Coronary artery (tissue), 2 donors: Measurements from ENCODE around the gene ADCYAP1R1.

Source experiments
- DNase-seq: peaks from one replicate; pipeline ENCODE4 v3.0.0-alpha.2; 2017; ENCODE audit warnings: low spot score
- H3K27ac ChIP-seq, 2 donors: fragments of 200-600 bp; sonication (generic); one replicate each; pipeline ENCODE4 v1.5.1; 2016 to 2019
- H3K4me3 ChIP-seq: fragments of 200-600 bp; sonication (generic); 2 replicates; pipeline ENCODE4 v1.5.1; 2016; ENCODE audit warnings: mild to moderate bottlenecking, moderate library complexity
- TF ChIP-seq, protein P1 (sequence below): fragments of 200-600 bp; sonication (generic); IDR thresholded peaks from one replicate; pipeline ENCODE4 v1.5.1; 2019; ENCODE audit warnings: antibody characterized with exemption

ADCYAP1R1 gene

DNA sequence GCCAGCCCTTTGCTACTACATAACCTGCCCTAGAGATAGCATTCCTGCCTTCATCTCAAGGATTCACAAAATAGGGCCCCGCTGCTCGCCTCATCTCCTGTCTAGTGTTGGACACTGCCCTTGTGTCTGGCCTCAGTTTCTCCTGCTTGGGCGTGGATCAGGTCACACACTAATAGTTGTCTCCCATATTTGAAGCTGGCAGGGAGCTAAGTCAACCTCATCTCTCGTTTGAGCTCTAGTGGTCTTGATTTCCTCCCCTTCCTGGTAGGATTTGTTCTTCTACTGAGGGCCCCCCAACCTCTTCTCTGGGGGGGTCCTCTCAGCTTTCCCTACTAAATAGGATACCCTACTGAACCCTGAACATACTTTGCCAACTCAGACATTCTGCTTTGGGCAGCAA is 42.2 kb downstream of the ADCYAP1R1 start:
- TF ChIP-seq, protein P1, sequence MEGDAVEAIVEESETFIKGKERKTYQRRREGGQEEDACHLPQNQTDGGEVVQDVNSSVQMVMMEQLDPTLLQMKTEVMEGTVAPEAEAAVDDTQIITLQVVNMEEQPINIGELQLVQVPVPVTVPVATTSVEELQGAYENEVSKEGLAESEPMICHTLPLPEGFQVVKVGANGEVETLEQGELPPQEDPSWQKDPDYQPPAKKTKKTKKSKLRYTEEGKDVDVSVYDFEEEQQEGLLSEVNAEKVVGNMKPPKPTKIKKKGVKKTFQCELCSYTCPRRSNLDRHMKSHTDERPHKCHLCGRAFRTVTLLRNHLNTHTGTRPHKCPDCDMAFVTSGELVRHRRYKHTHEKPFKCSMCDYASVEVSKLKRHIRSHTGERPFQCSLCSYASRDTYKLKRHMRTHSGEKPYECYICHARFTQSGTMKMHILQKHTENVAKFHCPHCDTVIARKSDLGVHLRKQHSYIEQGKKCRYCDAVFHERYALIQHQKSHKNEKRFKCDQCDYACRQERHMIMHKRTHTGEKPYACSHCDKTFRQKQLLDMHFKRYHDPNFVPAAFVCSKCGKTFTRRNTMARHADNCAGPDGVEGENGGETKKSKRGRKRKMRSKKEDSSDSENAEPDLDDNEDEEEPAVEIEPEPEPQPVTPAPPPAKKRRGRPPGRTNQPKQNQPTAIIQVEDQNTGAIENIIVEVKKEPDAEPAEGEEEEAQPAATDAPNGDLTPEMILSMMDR: no peak
- peak; percentile 28 for DNase-seq
- H3K4me3 ChIP-seq: no peak overlapping the region
- H3K27ac ChIP-seq: no peak overlapping the region

DNA sequence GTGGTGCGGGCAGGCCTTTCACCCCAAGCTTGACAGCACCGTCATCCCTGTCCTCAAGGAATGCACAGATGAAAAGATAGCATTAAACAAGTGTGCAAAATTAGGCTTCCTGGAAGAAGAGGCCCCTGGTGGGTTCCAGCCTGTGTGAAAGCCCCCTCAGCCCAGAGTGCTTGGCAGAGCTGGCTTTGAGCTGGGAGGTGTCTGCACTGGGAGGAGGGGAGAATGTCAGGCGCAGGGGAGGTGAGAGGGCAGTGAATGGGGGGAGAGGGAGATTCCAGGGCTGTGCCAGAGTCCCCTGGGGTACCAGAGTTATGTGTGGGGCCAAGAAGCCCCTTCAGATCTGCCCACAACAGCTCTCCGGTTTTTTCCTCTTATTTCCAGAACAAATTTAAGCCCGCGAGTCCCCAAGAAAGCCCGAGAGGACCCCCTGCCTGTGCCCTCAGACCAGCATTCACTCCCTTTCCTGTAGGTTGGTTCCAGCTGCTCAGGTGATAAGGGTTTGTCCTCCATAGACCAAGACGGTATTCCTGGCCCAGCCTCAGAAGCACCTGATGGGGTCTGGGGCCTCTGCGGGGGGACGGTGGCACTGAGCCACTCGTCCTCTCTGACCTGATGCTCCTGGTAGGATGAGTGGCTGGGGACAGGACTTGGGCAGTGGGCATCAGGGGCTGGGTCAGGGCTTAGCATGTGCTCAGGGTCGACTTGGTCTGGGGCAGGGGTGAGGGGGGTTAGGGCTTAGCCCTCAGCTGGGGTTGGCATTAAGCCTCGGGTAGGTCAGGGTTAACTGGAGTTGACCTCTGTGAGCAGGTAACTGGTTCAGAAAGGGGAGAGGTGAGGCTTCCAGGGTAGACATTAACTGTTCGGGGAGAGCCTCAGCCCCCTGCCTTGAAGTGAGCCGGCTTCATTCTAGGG is 43.4 kb downstream of the ADCYAP1R1 start:
- TF ChIP-seq, protein P1: no peak
- Histone ChIP-seq H3K4me3 (no peak overlapping the region), H3K27ac (no peak overlapping the region)
- peak; percentile 53 for DNase-seq

DNA sequence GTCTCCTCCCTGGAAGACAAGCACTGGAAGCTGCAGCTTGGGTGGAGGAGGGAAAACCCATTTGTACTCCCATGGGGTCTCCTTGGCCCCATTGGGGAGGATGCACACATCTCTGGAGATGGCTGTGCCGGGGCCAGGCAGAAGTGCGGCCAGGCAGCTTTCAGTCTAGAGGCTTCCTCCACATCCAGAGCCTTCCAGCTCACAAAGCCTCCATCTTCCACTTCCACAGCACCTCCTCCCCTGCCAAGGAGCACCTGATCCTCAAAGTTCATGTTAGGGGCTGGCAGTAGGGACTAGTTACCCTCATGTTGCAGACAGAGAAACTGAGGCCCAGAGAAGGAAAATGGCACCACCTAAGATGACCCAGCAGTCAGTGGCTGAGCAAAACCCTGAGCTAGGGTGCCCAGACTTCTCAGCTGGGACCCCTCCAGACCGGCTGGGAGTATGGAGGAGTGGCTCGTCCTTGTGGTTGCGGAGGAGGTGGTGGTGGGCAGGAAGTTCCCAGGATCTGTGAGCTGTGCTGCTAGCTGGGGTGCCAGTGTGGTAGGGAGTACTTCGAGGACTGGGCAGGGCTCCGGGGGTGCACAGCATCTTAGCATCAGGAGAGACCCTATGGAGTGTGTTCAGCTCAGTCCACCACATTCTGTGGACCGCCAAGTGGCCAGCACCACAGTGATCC is 44.2 kb downstream of the ADCYAP1R1 start:
- Histone ChIP-seq H3K4me3 (no peak overlapping the region), H3K27ac (no peak overlapping the region)
- TF ChIP-seq, protein P1: no peak
- peak; percentile 46 for DNase-seq

DNA sequence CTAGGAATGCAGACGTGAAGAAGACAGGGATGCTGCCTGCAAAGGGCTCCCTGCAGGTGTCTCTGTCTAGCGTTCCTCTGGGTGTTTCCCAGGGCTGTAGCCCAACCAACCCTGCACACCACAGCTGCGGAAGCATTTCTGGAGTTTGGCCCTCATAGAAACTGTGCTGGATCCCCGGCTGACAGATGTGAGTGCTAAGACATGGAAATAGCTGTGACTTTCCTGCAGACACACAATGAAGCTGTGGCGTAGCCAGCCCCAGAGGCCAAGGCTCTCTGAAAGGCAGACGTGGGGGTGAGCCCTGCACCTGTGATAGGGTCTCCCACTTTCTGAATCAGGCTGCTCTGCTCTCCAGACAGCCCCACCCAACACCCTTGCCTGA is 44.8 kb downstream of the ADCYAP1R1 start:
- TF ChIP-seq, protein P1: no peak
- DNase-seq: peak; percentile 55
- no peak overlapping the region for H3K27ac ChIP-seq
- H3K4me3 ChIP-seq: no peak overlapping the region

DNA sequence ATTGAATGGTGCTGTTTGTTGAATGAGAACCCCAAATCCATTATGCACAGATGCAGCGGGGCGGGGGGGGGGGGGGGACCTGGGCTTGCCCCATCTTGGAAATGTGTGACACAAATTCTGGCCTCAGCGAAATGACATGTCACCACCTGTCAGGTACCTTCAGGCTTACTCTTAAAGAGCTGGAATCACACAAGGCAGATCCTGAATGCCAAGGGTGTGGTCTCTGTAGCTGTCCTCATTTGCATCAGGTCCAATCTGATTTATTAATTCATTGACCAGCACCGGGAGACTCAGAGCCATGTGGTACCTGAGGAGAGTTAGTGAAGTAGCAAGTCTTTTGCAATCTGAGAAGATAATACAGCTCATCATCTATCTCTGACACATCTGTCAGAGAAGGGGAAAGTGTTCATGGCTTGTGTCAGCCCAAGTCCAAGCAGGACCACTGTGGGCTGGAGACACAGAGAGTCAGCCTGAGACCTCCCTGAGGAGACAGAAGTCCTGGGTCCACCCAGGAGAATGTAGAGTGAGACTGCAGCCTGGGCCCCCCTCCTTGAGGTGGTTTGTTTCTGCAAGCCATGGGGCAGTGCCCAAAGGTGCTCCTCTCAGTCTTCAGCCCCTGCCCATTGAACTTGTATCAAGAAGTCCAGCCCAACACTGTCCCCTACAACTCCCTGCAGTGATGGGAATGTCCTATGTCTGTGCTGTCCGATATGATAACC is 46.7 kb downstream of the ADCYAP1R1 start:
- no peak overlapping the region for H3K27ac ChIP-seq
- peak; percentile 29 for DNase-seq
- H3K4me3 ChIP-seq: no peak overlapping the region
- TF ChIP-seq, protein P1: no peak

DNA sequence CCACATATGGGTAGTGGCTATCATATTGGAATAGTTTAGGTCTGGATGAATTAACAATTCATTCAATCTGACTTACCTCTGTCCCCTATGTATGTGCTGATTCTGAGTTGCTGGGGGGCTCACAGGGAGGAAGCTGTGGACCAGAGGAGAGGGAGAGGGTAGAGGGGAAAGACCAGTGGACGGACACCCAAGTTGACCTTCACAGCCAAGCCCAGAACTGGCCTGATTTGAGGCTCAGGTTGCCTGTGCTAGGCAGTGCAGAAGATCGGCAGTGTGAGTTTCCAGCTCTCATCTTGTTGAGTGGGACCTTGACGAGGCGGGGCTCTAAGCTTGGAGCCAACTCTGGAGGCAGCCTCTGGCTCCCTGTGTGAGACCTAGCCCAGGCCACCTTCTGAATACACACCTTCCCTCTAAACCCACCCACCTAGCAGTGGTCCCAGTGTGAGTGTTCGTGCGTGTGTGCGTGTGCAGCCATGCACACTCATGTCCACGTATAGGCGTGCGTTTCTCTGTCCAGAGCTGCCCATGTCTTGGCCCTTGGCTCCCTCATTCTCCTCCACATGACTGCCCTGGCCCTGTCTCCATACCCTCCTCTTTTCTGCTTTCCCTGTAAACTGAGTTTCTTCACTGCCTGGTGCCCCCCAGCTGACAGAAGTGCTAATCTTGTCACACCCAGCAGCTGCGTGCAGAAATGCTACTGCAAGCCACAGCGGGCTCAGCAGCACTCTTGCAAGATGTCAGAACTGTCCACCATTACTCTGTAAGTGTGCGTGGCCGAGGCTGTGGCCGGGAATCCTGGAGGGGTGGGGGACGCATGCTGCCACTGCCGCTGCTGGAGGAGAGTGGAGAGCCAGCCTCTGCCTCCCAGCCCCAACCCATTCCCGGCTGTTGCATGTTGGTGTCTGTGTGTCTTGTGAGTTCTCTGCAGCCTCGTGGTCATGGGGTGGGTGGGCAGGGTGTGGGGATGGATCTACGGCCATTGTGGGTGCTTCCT is 47.6 kb downstream of the ADCYAP1R1 start:
- Histone ChIP-seq H3K27ac (no peak overlapping the region), H3K4me3 (no peak overlapping the region)
- DNase-seq: peak; percentile 52
- TF ChIP-seq, protein P1: no peak
